CD14-positive monocyte (primary cell): ENCODE measurements around the gene CCDC142. TPM values are rescaled to one million over a fixed set of nuclear protein-coding genes. Genes with fewer than 3 reads are reported as not detected.

ENCODE experiments used
- DNase-seq, 3 donors: peaks; one replicate each; pipeline ENCODE4 v3.0.0-alpha.2; 2011 to 2022
- H2AFZ ChIP-seq: 2 replicates; pipeline ENCODE4 v1.6.0; 2012; ENCODE audit warnings: mild to moderate bottlenecking, low read depth, low read length, inconsistent platforms; ENCODE audit not compliant: insufficient read depth, poor library complexity, severe bottlenecking
- H3K27ac ChIP-seq, 2 donors: 1 replicate in 1 of 2; 2 replicates in 1 of 2; pipeline ENCODE4 v1.5.1; 2012 to 2013; ENCODE audit warnings: low read length in 2 of 2, control low read depth in 1 of 2, inconsistent platforms in 1 of 2, low read depth in 1 of 2, mild to moderate bottlenecking in 1 of 2
- H3K27me3 ChIP-seq, 2 donors: one replicate each; pipeline versions ENCODE4 v1.6.0 to v1.6.1; 2011 to 2013; ENCODE audit warnings: low read length in 2 of 2; ENCODE audit not compliant: control insufficient read depth in 2 of 2, insufficient read depth in 2 of 2
- H3K36me3 ChIP-seq, 2 donors: replicated peaks in 1 of 2; 1 replicate in 1 of 2; 2 replicates in 1 of 2; pipeline versions ENCODE4 v1.5.1 to v1.6.1; 2012 to 2013; ENCODE audit warnings: low read length in 2 of 2, control low read depth in 1 of 2, inconsistent platforms in 1 of 2, mild to moderate bottlenecking in 1 of 2; ENCODE audit not compliant: insufficient read depth in 2 of 2, control insufficient read depth in 1 of 2
- H3K4me1 ChIP-seq, 2 donors: 1 replicate in 1 of 2; 2 replicates in 1 of 2; pipeline versions ENCODE4 v1.5.1 to v1.6.1; 2012 to 2013; ENCODE audit warnings: low read length in 2 of 2, control low read depth in 1 of 2, inconsistent platforms in 1 of 2, mild to moderate bottlenecking in 1 of 2, moderate library complexity in 1 of 2; ENCODE audit not compliant: insufficient read depth in 2 of 2, control insufficient read depth in 1 of 2
- H3K4me2 ChIP-seq: replicated peaks from 2 replicates; pipeline ENCODE3; 2012; ENCODE audit warnings: low read length, moderate library complexity, mild to moderate bottlenecking; ENCODE audit not compliant: poor library complexity, severe bottlenecking; ENCODE audit errors: extremely low read depth
- H3K4me3 ChIP-seq, 3 experiments: fragments of 200-600 bp in 1 of 3; sonication (generic) in 1 of 3; replicated peaks in 1 of 3; 1 replicate in 2 of 3; 2 replicates in 1 of 3; pipeline ENCODE4 v1.5.1; 2011 to 2013; ENCODE audit warnings: low read length in 3 of 3, mild to moderate bottlenecking in 3 of 3, control low read depth in 2 of 3, low read depth in 2 of 3, inconsistent platforms in 1 of 3, moderate library complexity in 1 of 3
- H3K79me2 ChIP-seq: 2 replicates; pipeline ENCODE4 v1.6.0; 2012; ENCODE audit warnings: mild to moderate bottlenecking, control low read depth, inconsistent platforms, low read length, moderate library complexity; ENCODE audit not compliant: insufficient read depth
- H3K9ac ChIP-seq: 2 replicates; pipeline ENCODE4 v1.6.0; 2017; ENCODE audit warnings: low read length, mild to moderate bottlenecking; ENCODE audit not compliant: insufficient read depth, poor library complexity, severe bottlenecking
- H3K9me3 ChIP-seq, 2 donors: replicated peaks in 1 of 2; 1 replicate in 1 of 2; 2 replicates in 1 of 2; pipeline versions ENCODE4 v1.5.1 to v1.6.1; 2012 to 2013; ENCODE audit warnings: low read length in 2 of 2, control low read depth in 1 of 2; ENCODE audit not compliant: control insufficient read depth in 1 of 2, insufficient read depth in 1 of 2
- H4K20me1 ChIP-seq: 2 replicates; pipeline ENCODE4 v1.6.0; 2012; ENCODE audit warnings: mild to moderate bottlenecking, low read length, control low read depth, moderate library complexity; ENCODE audit not compliant: insufficient read depth
- H3K27ac Mint-ChIP-seq, 7 donors: one replicate each; pipeline ENCODE4 v1.8.0; 2020; ENCODE audit warnings: mild to moderate bottlenecking in 7 of 7, mixed read lengths in 7 of 7, moderate library complexity in 6 of 7, inconsistent platforms in 2 of 7
- H3K27me3 Mint-ChIP-seq, 3 donors: one replicate each; pipeline ENCODE4 v1.8.0; 2021 to 2022; ENCODE audit warnings: low read depth in 3 of 3, mild to moderate bottlenecking in 3 of 3, mixed read lengths in 3 of 3, moderate library complexity in 3 of 3, inconsistent platforms in 1 of 3
- H3K36me3 Mint-ChIP-seq, 2 donors: one replicate each; pipeline ENCODE4 v1.8.0; 2020; ENCODE audit warnings: mixed read lengths in 2 of 2, inconsistent platforms in 1 of 2, mild to moderate bottlenecking in 1 of 2
- H3K4me1 Mint-ChIP-seq: one replicate; pipeline ENCODE4 v1.8.0; 2020; ENCODE audit warnings: mild to moderate bottlenecking, mixed read lengths
- H3K4me3 Mint-ChIP-seq, 2 donors: one replicate each; pipeline ENCODE4 v1.8.0; 2020; ENCODE audit warnings: mild to moderate bottlenecking in 2 of 2, mixed read lengths in 2 of 2, moderate library complexity in 1 of 2
- H3K9me3 Mint-ChIP-seq, 7 donors: one replicate each; pipeline ENCODE4 v1.8.0; 2020 to 2022; ENCODE audit warnings: mixed read lengths in 7 of 7, mild to moderate bottlenecking in 6 of 7, moderate library complexity in 6 of 7, inconsistent platforms in 2 of 7
- CTCF ChIP-seq: fragments of 200-600 bp; IDR thresholded peaks from one replicate; pipeline ENCODE4 v1.8.0; 2022; ENCODE audit warnings: antibody characterized with exemption, mild to moderate bottlenecking
- WGBS: methylation state at CpG from one replicate; pipeline ENCODE4 v1.1.5; 2013; ENCODE audit warnings: missing lambda C conversion rate; ENCODE audit not compliant: insufficient coverage; 5-methylcytosine and 5-hydroxymethylcytosine counted together
- intact Hi-C, 2 donors: fragments of 100-400 bp; cut with micrococcal nuclease; formaldehyde crosslinking; loops; one replicate each; pipeline versions ENCODE4 v1.15.0 to v1.15.1; 2023
- polyA plus RNA-seq, 3 donors: library from polyadenylated mRNA; depleted of rRNA in 1 of 3; unstranded in 2 of 3; stranded (reverse) in 1 of 3; fragments of 300-500 nt in 2 of 3; fragments of >200 nt in 1 of 3; fragmentation: Illumina TruSeq in 2 of 3; gene quantifications; 1 replicate in 2 of 3; 2 replicates in 1 of 3; pipeline ENCODE4 v1.2.3, GENCODE V29; 2012 to 2021

The CCDC142 gene
- polyA plus RNA-seq, 3 donors: 2.2 to 15.8 (median 3.7) TPM

- Mint-ChIP-seq H3K9me3 (no peaks in the 10 kb centered on the region), H3K27ac (no peak overlapping the region), H3K36me3 (peaks cover 73 to 87% of the 10 kb centered on the region in 2 donors), H3K4me1 (no peaks in the 10 kb centered on the region), H3K4me3 (no peak overlapping the region), H3K27me3 (peaks cover 0 to 2% (median 2%) of the 10 kb centered on the region in 3 donors)
- Histone ChIP-seq H4K20me1 (no peaks in the 10 kb centered on the region), H3K9me3 (no peaks in the 10 kb centered on the region), H2AFZ (no peak overlapping the region), H3K4me3 (no peak overlapping the region), H3K4me1 (no peaks in the 10 kb centered on the region), H3K4me2 (no peak overlapping the region), H3K36me3 (peaks cover 63 to 88% of the 10 kb centered on the region in 2 donors), H3K79me2 (peaks cover 6% of the 10 kb centered on the region), H3K27ac (no peak overlapping the region), H3K9ac (no peak overlapping the region), H3K27me3 (no peaks in the 10 kb centered on the region)
- no peak for TF ChIP-seq CTCF
- intact Hi-C loops: no loop called here
- DNase-seq: no peak
- no CpG with 5 or more reads among the region's 9 CpGs for WGBS
Measured at GRCh38 chr2:74489906-74490305, 7.1 kb upstream of the CCDC142 start.

GRCh38 chr2:74488643-74489481 lies 6.1 kb upstream of the CCDC142 start:
- Histone ChIP-seq H2AFZ (no peak overlapping the region), H3K79me2 (peaks cover 15% of the 10 kb centered on the region), H3K4me1 (peaks cover under 1 to 2% of the 10 kb centered on the region in 2 donors), H3K27me3 (no peaks in the 10 kb centered on the region), H3K4me2 (no peak overlapping the region), H3K9me3 (no peaks in the 10 kb centered on the region), H4K20me1 (peaks cover 2% of the 10 kb centered on the region), H3K9ac (no peak overlapping the region), H3K27ac (no peak overlapping the region), H3K4me3 (no peak overlapping the region), H3K36me3 (peaks cover 60 to 79% of the 10 kb centered on the region in 2 donors)
- peaks cover 0 to 2% (median 2%) of the 10 kb centered on the region in 3 donors for H3K27me3 Mint-ChIP-seq
- no peak for TF ChIP-seq CTCF
- no peak for DNase-seq
- H3K36me3 Mint-ChIP-seq: peaks cover 66 to 80% of the 10 kb centered on the region in 2 donors
- intact Hi-C loops: no loop called here
- WGBS: 97% methylated on average over 8 of the region's 9 CpGs
- no peaks in the 10 kb centered on the region for H3K4me1 Mint-ChIP-seq
- no peak overlapping the region for H3K27ac Mint-ChIP-seq
- H3K9me3 Mint-ChIP-seq: no peaks in the 10 kb centered on the region
- H3K4me3 Mint-ChIP-seq: no peak overlapping the region
